Mesodermal cell (in vitro differentiated cells): ENCODE results near the gene UBAP2L.
"Not testable (repeated sequence)": the region's sequence is repeated elsewhere in the genome, so short reads cannot be mapped to it uniquely, and the experiment has no call there.

Experiments
- H3K27ac ChIP-seq: 2 replicates; pipeline ENCODE4 v1.7.0; 2013; ENCODE audit warnings: mild to moderate bottlenecking, low read depth, low read length, moderate library complexity; ENCODE audit not compliant: severe bottlenecking
- H3K36me3 ChIP-seq: 2 replicates; pipeline ENCODE4 v1.7.1; 2013; ENCODE audit warnings: mild to moderate bottlenecking, low read length, moderate library complexity; ENCODE audit not compliant: control insufficient read depth, insufficient read depth
- H3K4me1 ChIP-seq: one replicate; pipeline ENCODE4 v1.7.1; 2013; ENCODE audit warnings: mild to moderate bottlenecking, low read length; ENCODE audit not compliant: insufficient read depth, control insufficient read depth, poor library complexity, severe bottlenecking
- H3K4me3 ChIP-seq: 2 replicates; pipeline ENCODE4 v1.7.0; 2013; ENCODE audit warnings: low read length, control low read depth, mild to moderate bottlenecking; ENCODE audit not compliant: insufficient read depth, poor library complexity, severe bottlenecking; ENCODE audit errors: extremely low read depth
- H3K9me3 ChIP-seq: 2 replicates; pipeline ENCODE4 v1.7.1; 2013; ENCODE audit warnings: mild to moderate bottlenecking, low read length, moderate library complexity; ENCODE audit not compliant: control insufficient read depth
- WGBS, 2 experiments: methylation state at CpG; one replicate each; pipeline ENCODE4 v1.1.5; 2013; ENCODE audit warnings: missing lambda C conversion rate in 2 of 2; ENCODE audit not compliant: insufficient coverage in 2 of 2; 5-methylcytosine and 5-hydroxymethylcytosine counted together

Gene UBAP2L

GRCh38 chr1:154222918-154223317, 2.2 kb downstream of the UBAP2L start:
- H3K36me3 ChIP-seq = peaks cover 54% of the 10 kb centered on the region
- no peaks in the 10 kb centered on the region for H3K9me3 ChIP-seq
- H3K4me3 ChIP-seq = peak overlapping the region; percentile 91
- no peak overlapping the region for H3K27ac ChIP-seq
- no peaks in the 10 kb centered on the region for H3K4me1 ChIP-seq
- WGBS, 2 experiments = no CpG with 5 or more reads among the region's 1 CpG

- H3K9me3 ChIP-seq = no peaks in the 10 kb centered on the region
- H3K4me3 ChIP-seq = no peak overlapping the region
- 100% methylated on average over 1 of the region's 2 CpGs for WGBS, 2 experiments
- H3K36me3 ChIP-seq = peaks cover 54% of the 10 kb centered on the region
- H3K4me1 ChIP-seq = no peaks in the 10 kb centered on the region
- no peak overlapping the region for H3K27ac ChIP-seq
Measured at GRCh38 chr1:154223621-154224020, 2.9 kb downstream of the UBAP2L start.

DNA sequence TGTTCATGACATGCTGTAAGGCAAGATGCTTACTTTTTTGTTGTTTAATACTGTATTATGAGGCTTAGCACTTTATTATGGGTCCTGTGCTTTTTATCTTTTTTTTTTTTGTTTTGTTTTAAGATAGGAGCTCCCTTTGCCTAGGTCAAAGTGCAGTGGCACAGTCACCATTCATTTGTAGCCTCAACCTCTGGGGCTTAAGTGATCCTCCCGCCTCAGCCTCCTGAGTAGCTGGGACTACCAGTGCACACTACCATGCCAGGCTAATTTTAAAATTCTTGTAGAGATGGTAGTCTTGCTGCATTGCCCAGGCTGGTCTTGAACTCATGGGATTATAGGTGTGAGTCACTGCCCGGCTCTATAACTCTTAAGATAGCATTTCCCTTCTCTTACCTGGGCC, 4.6 kb downstream of the UBAP2L start:
- H3K4me3 ChIP-seq = no peak overlapping the region
- no peaks in the 10 kb centered on the region for H3K4me1 ChIP-seq
- H3K9me3 ChIP-seq = no peaks in the 10 kb centered on the region
- peaks cover 65% of the 10 kb centered on the region for H3K36me3 ChIP-seq
- 80 to 93% methylated on average over 1 to 2 of the region's 2 CpGs for WGBS, 2 experiments
- H3K27ac ChIP-seq = no peak overlapping the region

DNA sequence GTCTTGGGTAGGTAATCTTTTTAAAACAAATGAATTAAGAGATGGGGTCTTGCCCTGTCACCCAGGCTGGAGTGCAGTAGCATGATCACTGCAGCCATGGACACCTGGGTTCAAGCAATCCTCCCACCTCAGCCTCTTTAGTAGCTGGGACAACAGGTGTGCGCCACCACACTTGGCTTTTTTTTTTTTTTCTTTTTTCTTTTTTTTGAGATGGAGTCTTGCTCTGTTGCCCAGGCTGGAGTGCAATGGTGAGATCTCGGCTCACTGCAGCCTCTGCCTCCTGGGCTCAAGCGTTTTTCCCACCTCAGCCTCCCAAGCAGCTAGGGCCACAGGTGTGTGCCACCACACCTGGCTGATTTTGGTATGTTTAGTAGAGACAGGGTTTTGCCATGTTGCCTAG, 10.4 kb downstream of the UBAP2L start:
- not testable (repeated sequence) for H3K27ac ChIP-seq, H3K4me3 ChIP-seq, H3K4me1 ChIP-seq, H3K9me3 ChIP-seq
- peaks cover 95% of the 10 kb centered on the region for H3K36me3 ChIP-seq
- WGBS, 2 experiments = 83% methylated on average over 1 of the region's 3 CpGs; no CpG with 5 or more reads in 1 of the 2 experiments

DNA sequence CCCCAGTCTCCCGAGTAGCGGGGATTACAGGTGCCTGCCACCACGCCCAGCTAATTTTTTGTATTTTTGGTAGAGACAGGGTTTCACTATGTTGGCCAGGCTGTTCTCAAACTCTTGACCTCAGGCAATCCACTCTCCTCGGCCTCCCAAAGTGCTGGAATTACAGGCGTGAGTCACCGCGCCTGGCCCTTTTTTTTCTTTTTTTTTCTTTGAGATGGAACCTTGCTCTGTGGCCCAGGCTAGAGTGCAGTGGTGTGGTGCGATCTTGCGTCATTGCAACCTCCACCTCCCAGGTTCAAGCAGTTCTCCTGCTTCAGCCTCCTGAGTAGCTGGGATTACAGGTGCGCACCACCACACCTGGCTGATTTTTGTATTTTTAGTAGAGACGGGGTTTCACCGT, 12.4 kb downstream of the UBAP2L start:
- H3K4me3 ChIP-seq, H3K4me1 ChIP-seq, H3K9me3 ChIP-seq, H3K27ac ChIP-seq: not testable (repeated sequence)
- WGBS, 2 experiments = 89 to 99% methylated on average over 5 to 10 of the region's 12 CpGs
- H3K36me3 ChIP-seq = peaks cover 96% of the 10 kb centered on the region

GRCh38 chr1:154236855-154237254, 16.1 kb downstream of the UBAP2L start:
- 97 to 100% methylated on average over 3 to 4 of the region's 4 CpGs for WGBS, 2 experiments
- Histone ChIP-seq H3K9me3 (no peaks in the 10 kb centered on the region), H3K27ac (no peak overlapping the region), H3K4me3 (no peak overlapping the region), H3K4me1 (no peaks in the 10 kb centered on the region), H3K36me3 (peaks cover 94% of the 10 kb centered on the region)

DNA sequence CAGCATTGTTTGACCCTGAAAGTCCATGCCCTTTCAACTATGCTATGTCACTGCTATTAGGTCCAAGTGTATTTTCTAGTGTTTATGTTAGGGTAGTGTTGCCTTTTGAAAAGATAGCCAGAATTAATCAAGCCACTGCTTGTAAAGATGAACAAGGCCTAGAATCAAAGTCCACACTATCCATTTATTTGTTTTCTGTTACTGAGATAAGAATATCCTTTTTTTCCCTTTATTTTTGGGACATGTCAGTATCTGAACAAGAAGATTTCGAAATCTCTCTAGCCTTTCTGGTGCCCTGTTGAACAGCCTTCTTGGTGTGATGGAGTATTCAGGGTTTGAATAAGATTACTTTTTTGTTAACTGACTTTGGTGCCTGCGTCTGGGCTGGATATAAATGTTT, 16.7 kb downstream of the UBAP2L start:
- no peaks in the 10 kb centered on the region for H3K9me3 ChIP-seq
- H3K4me1 ChIP-seq = no peaks in the 10 kb centered on the region
- no peak overlapping the region for H3K27ac ChIP-seq
- H3K4me3 ChIP-seq = no peak overlapping the region
- WGBS, 2 experiments = 100% methylated on average over 1 of the region's 2 CpGs
- H3K36me3 ChIP-seq = peaks cover 98% of the 10 kb centered on the region

GRCh38 chr1:154237880-154238506, 17.2 kb downstream of the UBAP2L start:
- Histone ChIP-seq H3K36me3 (peaks cover 98% of the 10 kb centered on the region), H3K27ac (no peak overlapping the region), H3K4me3 (no peak overlapping the region), H3K9me3 (no peaks in the 10 kb centered on the region), H3K4me1 (no peaks in the 10 kb centered on the region)
- 98 to 100% methylated on average over 2 to 4 of the region's 6 CpGs for WGBS, 2 experiments

GRCh38 chr1:154239491-154239890, 18.7 kb downstream of the UBAP2L start:
- peaks cover 98% of the 10 kb centered on the region for H3K36me3 ChIP-seq
- 91 to 100% methylated on average over 1 to 3 of the region's 3 CpGs for WGBS, 2 experiments
- no peaks in the 10 kb centered on the region for H3K9me3 ChIP-seq

DNA sequence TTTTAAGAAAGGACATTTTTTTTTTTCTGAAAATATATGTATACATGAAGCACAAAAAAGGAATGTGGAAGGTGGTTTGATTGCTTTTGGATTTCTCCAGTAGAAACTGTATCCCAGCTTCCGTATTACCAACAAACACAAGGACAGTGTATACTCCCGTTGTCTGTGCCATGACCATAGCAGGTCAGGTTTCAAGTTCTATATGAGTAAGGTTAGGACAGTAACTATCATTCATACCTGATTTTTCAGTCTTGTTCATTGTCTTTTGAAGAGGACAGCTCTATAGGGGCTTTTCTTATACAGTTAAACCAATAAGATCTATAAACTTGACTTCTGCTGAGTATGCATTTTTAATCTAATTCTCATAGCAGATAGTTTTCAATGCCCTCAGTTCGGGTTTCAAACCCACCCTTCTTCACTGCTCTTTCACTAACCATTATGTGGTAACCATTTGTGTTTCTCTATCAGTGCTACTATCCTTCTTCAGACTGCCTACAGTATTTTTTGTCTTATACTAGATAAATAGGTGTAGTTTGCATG, 19.6 kb downstream of the UBAP2L start:
- Histone ChIP-seq H3K36me3 (peaks cover 98% of the 10 kb centered on the region), H3K27ac (no peak overlapping the region), H3K9me3 (no peaks in the 10 kb centered on the region), H3K4me3 (no peak overlapping the region), H3K4me1 (no peaks in the 10 kb centered on the region)
- no CpG with 5 or more reads among the region's 3 CpGs for WGBS, 2 experiments

More at GRCh38 chr1:154239491-154239890, 18.7 kb downstream of the UBAP2L start:
- Histone ChIP-seq H3K4me1 (no peaks in the 10 kb centered on the region), H3K27ac (no peak overlapping the region), H3K4me3 (no peak overlapping the region)

GRCh38 chr1:154241703-154242351, 21.1 kb downstream of the UBAP2L start:
- peaks cover 98% of the 10 kb centered on the region for H3K36me3 ChIP-seq
- no peaks in the 10 kb centered on the region for H3K4me1 ChIP-seq
- H3K9me3 ChIP-seq = no peaks in the 10 kb centered on the region
- WGBS, 2 experiments = 95 to 100% methylated on average over 2 to 3 of the region's 3 CpGs
- H3K27ac ChIP-seq = no peak overlapping the region
- H3K4me3 ChIP-seq = no peak overlapping the region
